ENCODE data around the gene MTHFR. TPM values are rescaled to one million over a fixed set of nuclear protein-coding genes. Genes with fewer than 3 reads are reported as not detected.

Gene MTHFR
- total RNA-seq, 1 experiment from 2014 or later, result 6.3 TPM

DNA sequence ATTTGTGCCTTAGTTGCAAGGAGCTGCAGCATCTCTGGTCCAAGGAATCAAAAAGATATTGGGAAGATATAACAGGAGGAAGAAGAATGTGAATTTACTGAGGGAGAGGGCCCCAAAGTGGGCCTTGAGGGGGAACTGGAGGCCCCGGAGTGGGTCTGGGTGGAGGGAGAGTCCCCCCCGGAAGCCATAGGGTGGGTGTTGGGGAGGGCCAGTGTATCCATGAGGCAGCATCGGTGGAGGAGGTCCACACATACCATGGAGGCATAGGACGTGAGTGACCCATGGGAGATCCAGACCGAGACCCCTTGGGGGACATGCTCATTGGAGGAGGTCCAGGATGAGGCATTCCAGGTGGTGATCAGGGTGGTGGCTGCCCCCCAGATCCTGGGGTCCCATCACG lies 44.5 kb downstream of the MTHFR start:
- no peaks in the 10 kb centered on the region for H3K36me3 ChIP-seq
- H3K27me3 ChIP-seq (replicated peaks), result peaks cover 17% of the 10 kb centered on the region
- H3K9me3 ChIP-seq (replicated peaks), result peaks cover 6% of the 10 kb centered on the region
- no peak for DNase-seq (ENCODE audit: low read depth in 1 of 2, low spot score in 2 of 2)
- H3K4me1 ChIP-seq (replicated peaks), result no peaks in the 10 kb centered on the region
- no peak overlapping the region for H3K27ac ChIP-seq
- H3K4me3 ChIP-seq, result no peak overlapping the region

DNA sequence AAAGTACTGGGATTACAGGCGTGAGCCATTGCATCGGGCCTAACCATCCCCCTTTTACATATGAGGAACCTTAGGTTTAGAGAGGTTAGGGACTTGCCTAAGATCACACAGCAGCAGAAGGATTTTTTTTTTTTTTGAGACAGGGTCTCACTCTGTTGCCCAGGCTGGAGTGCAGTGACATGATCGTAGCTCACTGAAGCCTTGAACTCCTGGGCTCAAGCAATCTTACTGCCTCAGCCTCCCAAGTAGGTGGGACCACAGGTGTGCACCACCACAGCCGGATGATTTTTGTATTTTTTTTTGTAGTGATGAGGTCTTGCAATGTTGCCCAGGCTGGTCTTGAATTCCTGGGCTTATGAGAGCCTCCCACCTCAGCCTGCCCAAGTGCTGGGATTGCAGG lies 46.0 kb downstream of the MTHFR start:
- Histone ChIP-seq H3K27ac (no peak overlapping the region), H3K36me3 (no peaks in the 10 kb centered on the region), H3K9me3 (replicated peaks) (peaks cover 6% of the 10 kb centered on the region), H3K4me1 (replicated peaks) (no peaks in the 10 kb centered on the region), H3K4me3 (no peak overlapping the region), H3K27me3 (replicated peaks) (peaks cover 17% of the 10 kb centered on the region)
- DNase-seq (ENCODE audit: low read depth in 1 of 2, low spot score in 2 of 2), result no peak

DNA sequence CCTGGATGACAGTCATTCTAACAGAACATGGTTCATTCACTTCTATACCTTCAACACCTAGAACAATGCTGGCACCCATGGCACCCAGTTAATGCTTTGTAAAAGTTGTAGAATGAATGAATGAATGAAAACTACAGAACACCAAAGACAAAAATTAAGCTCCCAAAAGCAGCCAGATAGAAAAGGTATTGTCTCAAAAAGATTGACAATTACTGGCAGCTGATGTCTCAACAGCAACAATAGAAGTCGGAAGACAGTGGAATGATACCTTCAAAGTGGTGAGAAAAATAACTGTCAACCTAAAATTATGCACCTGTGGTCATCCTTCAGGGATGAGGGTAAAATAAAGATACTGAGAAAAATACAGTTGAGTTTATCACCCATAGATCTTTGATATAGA lies 48.7 kb downstream of the MTHFR start:
- Histone ChIP-seq H3K4me1 (replicated peaks) (no peaks in the 10 kb centered on the region), H3K27me3 (replicated peaks) (peaks cover 16% of the 10 kb centered on the region), H3K4me3 (no peak overlapping the region), H3K9me3 (replicated peaks) (peaks cover 6% of the 10 kb centered on the region), H3K36me3 (no peaks in the 10 kb centered on the region), H3K27ac (no peak overlapping the region)
- no peak for DNase-seq (ENCODE audit: low read depth in 1 of 2, low spot score in 2 of 2)

DNA sequence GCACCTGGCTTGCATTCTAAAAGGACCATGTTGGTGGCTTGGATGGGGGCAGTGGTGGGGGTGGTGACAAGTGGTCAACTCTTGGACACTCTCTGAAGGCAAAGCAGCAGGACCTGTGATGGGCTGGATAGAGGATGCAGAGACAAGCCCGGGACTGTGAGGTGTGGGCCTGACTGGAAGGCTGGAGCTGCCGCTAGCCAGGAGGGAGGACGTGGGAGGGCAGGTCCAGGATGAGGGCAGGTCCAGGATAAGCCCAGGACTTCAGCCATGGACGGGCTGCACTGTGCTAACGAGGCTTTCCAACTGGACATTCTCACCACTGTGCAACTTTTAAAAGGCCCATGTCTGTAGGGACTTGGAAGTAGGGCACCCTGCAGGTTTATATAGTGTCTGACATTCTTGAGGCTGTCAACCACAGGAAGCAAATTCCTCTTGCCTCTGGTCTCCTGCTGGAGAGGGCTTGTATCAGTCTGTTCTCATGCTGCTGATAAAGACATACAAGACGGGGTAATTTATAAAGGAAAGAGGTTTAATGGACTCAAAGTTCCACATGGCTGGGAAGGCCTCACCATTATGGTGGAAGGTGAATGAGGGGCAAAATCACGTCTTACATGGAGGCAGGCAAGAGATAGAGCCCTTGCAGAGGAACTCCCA lies 52.1 kb downstream of the MTHFR start:
- Histone ChIP-seq H3K27ac (no peak overlapping the region), H3K4me1 (replicated peaks) (no peaks in the 10 kb centered on the region), H3K27me3 (replicated peaks) (peaks cover 9% of the 10 kb centered on the region), H3K4me3 (no peak overlapping the region), H3K9me3 (replicated peaks) (peaks cover 6% of the 10 kb centered on the region; the same call in 1 of the 2 replicates), H3K36me3 (no peaks in the 10 kb centered on the region)
- DNase-seq (ENCODE audit: low read depth in 1 of 2, low spot score in 2 of 2), result no peak

DNA sequence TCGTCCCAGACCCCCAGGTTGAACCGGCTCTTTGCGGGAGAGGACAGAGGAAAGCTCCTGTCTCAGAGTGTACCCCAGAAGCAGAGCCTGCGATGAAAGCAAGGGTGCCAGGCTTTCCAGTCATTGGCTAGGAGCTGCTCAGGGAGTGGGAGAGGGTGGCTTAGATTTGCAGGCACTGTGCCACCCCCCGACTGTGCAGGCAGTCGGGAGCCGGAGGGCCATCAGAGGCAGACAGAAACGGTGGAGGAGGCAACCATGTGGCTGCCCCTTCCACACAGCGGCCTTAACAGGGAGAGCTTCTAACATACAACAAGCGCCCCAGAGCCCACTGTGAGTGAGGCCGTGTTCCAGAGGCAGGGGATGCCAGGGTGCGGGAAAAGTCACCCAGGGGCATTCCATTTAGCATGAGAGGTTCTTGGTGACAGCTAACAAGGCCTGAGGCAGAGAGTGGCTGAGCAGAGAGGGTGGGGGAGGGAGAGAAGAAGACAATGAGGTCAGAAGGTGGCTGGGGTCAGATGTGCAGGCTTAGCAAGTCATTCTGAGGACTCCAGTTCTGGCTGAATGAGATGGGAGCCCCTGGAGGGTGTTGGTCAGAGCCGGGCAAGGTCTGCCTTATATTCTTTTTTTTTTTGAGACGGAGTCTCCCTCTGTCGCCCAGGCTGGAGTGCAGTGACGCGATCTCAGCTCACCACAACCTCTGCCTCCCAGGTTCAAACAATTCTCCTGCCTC lies 53.2 kb downstream of the MTHFR start:
- Histone ChIP-seq H3K27ac (no peak overlapping the region), H3K4me1 (replicated peaks) (no peaks in the 10 kb centered on the region), H3K36me3 (no peaks in the 10 kb centered on the region), H3K27me3 (replicated peaks) (peaks cover 7% of the 10 kb centered on the region), H3K9me3 (replicated peaks) (peaks cover 6% of the 10 kb centered on the region; the same call in 1 of the 2 replicates), H3K4me3 (no peak overlapping the region)
- DNase-seq (ENCODE audit: low read depth in 1 of 2, low spot score in 2 of 2), result no peak

DNA sequence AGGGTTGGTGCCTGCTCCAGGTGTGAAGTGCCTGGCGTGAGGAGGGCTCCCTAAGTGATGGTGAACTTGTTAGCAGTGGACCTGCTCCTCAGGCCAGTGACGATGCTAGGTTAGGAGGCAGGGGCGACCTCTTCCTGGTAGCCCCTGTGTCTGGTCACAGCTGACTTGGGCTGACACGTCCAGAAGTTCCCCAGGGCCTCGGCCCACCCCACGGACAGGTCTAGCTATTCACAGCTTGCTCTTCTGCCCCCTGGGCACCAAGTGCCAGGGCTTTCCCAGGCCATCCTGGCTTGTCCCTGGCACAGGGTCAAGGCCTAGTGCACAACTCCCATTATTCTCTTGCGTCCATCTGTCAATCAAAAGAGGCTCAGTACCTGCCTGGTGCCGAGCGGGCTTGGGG lies 54.7 kb downstream of the MTHFR start:
- DNase-seq (ENCODE audit: low read depth in 1 of 2, low spot score in 2 of 2), result no peak
- Histone ChIP-seq H3K36me3 (no peaks in the 10 kb centered on the region), H3K9me3 (replicated peaks) (no peaks in the 10 kb centered on the region), H3K4me1 (replicated peaks) (no peaks in the 10 kb centered on the region), H3K27me3 (replicated peaks) (no peaks in the 10 kb centered on the region), H3K4me3 (no peak overlapping the region), H3K27ac (no peak overlapping the region)

DNA sequence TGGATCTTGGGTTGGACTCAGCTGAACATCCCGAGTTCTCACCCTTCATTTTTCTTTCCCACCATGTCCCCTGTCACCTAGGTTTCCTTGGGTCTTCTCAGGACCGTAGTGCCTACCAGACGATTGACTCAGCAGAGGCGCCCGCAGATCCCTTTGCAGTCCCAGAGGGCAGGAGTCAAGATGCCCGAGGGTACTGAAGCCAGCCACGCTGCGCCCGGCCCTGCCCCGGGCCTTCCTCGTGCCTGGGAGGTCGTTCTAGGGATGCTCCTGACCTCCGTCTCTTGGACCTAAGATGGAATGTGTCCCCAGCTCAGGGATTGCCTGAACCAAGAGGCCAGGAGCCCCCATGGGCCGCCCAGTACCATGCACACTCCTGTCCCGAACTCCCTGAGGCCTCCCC lies 55.8 kb downstream of the MTHFR start:
- Histone ChIP-seq H3K27me3 (replicated peaks) (no peaks in the 10 kb centered on the region), H3K36me3 (no peaks in the 10 kb centered on the region), H3K4me1 (replicated peaks) (no peaks in the 10 kb centered on the region), H3K9me3 (replicated peaks) (no peaks in the 10 kb centered on the region), H3K27ac (no peak overlapping the region), H3K4me3 (no peak overlapping the region)
- DNase-seq (ENCODE audit: low read depth in 1 of 2, low spot score in 2 of 2), result no peak

DNA sequence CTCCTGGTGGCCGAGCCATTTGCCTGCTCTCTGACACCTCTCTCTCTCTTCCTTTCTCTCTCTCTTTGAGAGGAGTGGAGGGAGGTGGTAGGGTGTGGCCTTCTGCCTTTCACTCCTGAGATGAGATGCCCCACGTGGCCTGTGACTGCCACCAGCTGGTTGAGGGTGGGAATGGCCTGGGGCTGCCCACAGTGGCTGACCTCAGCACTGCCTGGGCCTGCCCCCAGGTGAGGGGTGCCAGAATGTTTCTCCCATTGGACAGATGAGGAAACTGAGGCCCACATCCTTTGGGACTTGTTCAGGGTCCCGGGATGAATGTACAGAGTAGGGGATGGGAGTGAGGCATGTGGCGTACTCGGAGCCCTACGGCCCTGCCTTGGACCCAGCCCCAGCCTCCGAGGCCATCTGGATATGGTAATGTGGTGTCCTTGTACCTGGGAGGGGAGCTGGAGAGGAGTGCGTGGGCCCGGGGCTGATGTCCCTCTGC lies 56.5 kb downstream of the MTHFR start:
- peak in 1 of 2 experiments; percentile 9 for DNase-seq (ENCODE audit: low read depth in 1 of 2, low spot score in 2 of 2)
- Histone ChIP-seq H3K9me3 (replicated peaks) (no peaks in the 10 kb centered on the region), H3K4me1 (replicated peaks) (no peaks in the 10 kb centered on the region), H3K27ac (no peak overlapping the region), H3K4me3 (no peak overlapping the region), H3K36me3 (no peaks in the 10 kb centered on the region), H3K27me3 (replicated peaks) (no peaks in the 10 kb centered on the region)

DNA sequence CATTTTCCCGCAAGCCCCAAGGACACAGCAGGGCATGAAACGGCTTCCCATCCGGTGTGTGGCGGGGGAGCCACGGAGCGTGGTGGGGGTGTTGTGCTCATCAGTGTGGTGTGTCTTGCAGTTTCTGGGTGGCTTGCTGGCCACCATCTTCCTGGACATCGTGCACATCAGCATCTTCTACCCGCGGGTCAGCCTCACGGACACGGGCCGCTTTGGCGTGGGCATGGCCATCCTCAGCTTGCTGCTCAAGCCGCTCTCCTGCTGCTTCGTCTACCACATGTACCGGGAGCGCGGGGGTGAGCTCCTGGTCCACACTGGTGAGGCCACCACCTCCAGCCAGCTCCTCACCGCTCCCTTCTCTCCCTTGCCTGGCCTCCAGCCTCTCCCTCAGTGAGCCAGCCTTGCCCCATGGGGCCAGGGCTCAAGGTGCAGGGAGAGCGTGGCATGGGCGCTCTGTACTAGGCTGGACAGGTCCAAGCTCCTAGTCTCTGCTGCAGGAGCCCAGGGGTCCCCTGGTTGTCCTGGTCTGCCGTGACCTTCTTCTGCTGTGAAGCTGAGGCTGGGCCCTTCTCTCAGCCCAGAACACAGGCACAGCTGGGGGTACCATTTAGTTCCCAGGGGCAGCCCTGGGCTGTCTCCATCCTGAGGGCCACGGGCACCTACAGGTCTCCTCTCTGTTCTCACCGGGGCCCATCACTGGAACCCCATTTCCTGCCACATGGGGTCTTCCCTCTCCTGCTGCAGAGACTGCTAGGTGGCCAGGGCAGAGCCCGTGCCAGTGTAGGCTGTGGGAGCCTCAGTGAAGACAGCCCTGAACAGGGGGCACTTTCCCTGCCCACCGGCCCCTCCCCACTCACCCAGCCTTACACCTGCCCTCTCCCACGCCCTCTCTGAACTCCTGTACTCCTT lies 57.2 kb downstream of the MTHFR start:
- H3K4me3 ChIP-seq, result no peak overlapping the region
- no peak overlapping the region for H3K27ac ChIP-seq
- no peak for DNase-seq (ENCODE audit: low read depth in 1 of 2, low spot score in 2 of 2)
- no peaks in the 10 kb centered on the region for H3K27me3 ChIP-seq (replicated peaks)
- no peaks in the 10 kb centered on the region for H3K36me3 ChIP-seq
- H3K9me3 ChIP-seq (replicated peaks), result no peaks in the 10 kb centered on the region
- H3K4me1 ChIP-seq (replicated peaks), result no peaks in the 10 kb centered on the region

DNA sequence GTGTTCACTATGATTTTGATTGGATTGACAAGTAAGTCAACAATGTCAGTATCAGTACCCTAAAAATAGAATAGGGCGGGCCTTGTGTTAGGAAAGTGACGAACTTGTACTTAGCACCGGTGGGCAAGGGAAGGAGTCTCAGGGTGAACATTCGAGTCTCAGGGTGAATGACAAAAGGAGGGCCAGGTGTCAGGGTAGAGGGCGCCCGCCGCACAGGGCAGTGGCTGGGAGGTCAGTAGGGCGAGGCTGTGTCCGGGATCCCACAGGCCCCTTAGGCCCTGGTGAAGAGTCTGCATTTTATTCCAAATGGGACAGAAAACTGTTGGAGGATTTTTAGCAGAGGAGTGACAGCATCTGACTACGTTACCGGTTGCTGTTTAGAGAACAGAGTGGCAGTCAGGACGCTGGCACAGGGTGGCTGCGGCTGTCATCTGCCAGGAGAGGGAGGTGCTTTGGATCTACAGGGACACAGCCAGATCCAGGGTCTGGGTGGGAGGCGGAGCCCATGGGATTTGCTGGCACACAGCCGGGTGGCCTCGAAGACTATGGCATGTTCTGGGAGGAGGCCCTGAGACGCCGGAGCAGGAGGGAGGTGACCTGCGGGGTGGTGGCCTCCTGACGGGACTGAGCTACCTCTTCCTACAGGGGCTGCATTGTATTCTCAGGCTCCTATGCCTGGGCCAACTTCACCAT lies 58.8 kb downstream of the MTHFR start:
- Histone ChIP-seq H3K27me3 (replicated peaks) (no peaks in the 10 kb centered on the region), H3K9me3 (replicated peaks) (no peaks in the 10 kb centered on the region), H3K4me1 (replicated peaks) (no peaks in the 10 kb centered on the region), H3K36me3 (no peaks in the 10 kb centered on the region), H3K27ac (no peak overlapping the region), H3K4me3 (no peak overlapping the region)
- no peak for DNase-seq (ENCODE audit: low read depth in 1 of 2, low spot score in 2 of 2)

DNA sequence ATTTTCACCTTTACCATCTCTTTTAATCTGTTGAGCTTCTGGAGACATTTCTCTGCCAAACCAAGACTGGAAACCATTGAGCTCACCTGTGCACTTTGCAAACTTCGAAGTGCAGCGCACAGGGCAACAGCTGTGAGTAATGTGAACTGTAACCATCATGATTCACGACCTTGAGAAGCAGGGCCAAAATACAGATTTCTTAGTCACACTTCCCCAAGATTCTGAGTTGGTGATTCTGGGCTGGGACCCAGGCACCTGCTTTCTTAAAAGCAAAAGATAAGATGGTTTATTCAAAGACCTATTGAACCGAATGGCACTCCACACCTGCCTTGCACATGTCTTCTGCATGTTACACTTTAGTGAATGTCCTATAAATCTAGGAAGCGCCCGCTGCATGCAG lies 59.7 kb downstream of the MTHFR start:
- DNase-seq (ENCODE audit: low read depth in 1 of 2, low spot score in 2 of 2), result no peak

DNA sequence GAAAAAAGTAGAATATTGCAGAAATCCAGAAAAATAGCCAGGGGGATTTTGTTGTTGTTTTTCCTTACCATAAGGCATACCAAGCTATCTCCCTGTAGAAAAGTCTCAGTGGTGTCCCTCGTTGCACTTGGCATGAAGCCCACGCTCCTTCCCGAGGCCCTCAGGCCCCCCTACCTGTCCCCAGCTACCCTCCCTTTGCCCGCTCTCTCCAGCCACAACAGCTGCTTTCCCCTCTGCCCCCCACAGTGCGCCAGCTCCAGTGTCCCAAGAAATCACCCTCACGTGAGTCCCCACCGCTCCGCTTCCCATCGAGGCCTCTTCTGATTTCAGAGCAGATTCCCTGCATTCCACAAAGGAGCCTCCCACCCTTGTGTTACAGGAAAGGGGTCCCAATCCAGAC lies 61.5 kb downstream of the MTHFR start:
- Histone ChIP-seq H3K36me3 (no peaks in the 10 kb centered on the region), H3K27ac (no peak overlapping the region), H3K9me3 (replicated peaks) (no peaks in the 10 kb centered on the region), H3K27me3 (replicated peaks) (no peaks in the 10 kb centered on the region), H3K4me3 (no peak overlapping the region), H3K4me1 (replicated peaks) (no peaks in the 10 kb centered on the region)
- no peak for DNase-seq (ENCODE audit: low read depth in 1 of 2, low spot score in 2 of 2)

More for the DNA sequence above, 59.7 kb downstream of the MTHFR start:
- no peak overlapping the region for H3K27ac ChIP-seq
- H3K4me1 ChIP-seq (replicated peaks), result no peaks in the 10 kb centered on the region
- H3K36me3 ChIP-seq, result no peaks in the 10 kb centered on the region
- H3K27me3 ChIP-seq (replicated peaks), result no peaks in the 10 kb centered on the region
- H3K4me3 ChIP-seq, result no peak overlapping the region
- no peaks in the 10 kb centered on the region for H3K9me3 ChIP-seq (replicated peaks)

DNA sequence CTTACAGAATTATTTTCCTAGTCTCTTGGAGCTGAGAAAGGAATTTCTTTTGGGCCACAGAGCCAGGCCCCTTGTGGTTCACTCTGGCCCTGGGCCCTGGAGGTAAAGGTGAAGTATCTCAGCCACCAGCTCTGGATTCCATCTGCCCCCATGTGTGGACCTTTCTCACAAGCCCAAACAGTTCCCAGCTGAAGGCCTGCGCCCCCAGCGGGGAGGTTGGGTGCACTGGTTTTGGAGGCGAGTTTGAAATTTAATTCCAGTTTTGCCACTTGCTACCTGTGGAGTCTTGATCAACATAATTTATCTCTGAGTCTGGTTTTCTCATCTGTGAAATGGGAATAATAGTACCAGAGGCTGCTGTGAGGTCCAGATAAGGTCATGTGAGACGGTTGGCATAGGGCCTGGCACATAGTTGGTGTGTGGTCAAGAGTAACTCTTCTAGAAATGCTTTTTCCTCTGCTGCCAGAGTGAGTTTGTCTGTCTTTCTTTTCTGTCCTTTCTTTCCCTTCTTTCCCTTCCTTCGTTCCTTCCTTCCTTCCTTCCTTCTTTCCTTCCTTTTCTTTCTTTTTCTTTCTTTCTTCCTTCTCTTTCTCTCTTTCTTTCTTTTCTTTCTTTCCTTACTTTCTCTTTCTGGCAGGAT lies 63.7 kb downstream of the MTHFR start:
- Histone ChIP-seq H3K4me1 (replicated peaks) (peaks cover 3% of the 10 kb centered on the region; the same call in 1 of the 2 replicates), H3K4me3 (no peak overlapping the region), H3K27me3 (replicated peaks) (no peaks in the 10 kb centered on the region), H3K36me3 (no peaks in the 10 kb centered on the region), H3K9me3 (replicated peaks) (no peaks in the 10 kb centered on the region), H3K27ac (no peak overlapping the region)
- no peak for DNase-seq (ENCODE audit: low read depth in 1 of 2, low spot score in 2 of 2)
